Ovary (tissue), 9 donors: Measurements from ENCODE around the gene BAG5. TPM values are rescaled to one million over a fixed set of nuclear protein-coding genes. Genes with fewer than 3 reads are reported as not detected.

Source experiments
- DNase-seq, 5 donors: peaks; one replicate each; pipeline ENCODE4 v3.0.0-alpha.2; 2019 to 2020
- H3K27ac ChIP-seq, 2 donors: fragments of 200-600 bp; one replicate each; pipeline versions ENCODE4 v1.5.1 to v1.8.0; 2019 to 2022
- H3K27me3 ChIP-seq: fragments of 200-600 bp; one replicate; pipeline ENCODE4 v1.8.0; 2022
- H3K36me3 ChIP-seq: fragments of 200-600 bp; sonication (generic); one replicate; pipeline ENCODE4 v1.5.1; 2019
- H3K4me1 ChIP-seq: one replicate; pipeline ENCODE4 v1.8.1; 2013; ENCODE audit warnings: mild to moderate bottlenecking, moderate library complexity; ENCODE audit not compliant: insufficient read depth
- H3K4me3 ChIP-seq: fragments of 200-600 bp; sonication (generic); one replicate; pipeline ENCODE4 v1.5.1; 2017
- H3K9me3 ChIP-seq, 2 donors: fragments of 200-600 bp in 1 of 2; sonication (generic) in 1 of 2; one replicate each; pipeline versions ENCODE4 v1.5.1 to v1.8.1; 2013 to 2019; ENCODE audit warnings: mild to moderate bottlenecking in 1 of 2, moderate library complexity in 1 of 2
- EP300 ChIP-seq: sonication (generic); formaldehyde crosslinking; IDR thresholded peaks from one replicate; pipeline ENCODE4 v1.6.1; 2017; ENCODE audit warnings: antibody characterized with exemption
- POLR2A ChIP-seq: fragments of 450-650 bp; IDR thresholded peaks from one replicate; pipeline ENCODE4 v1.6.1; 2017; ENCODE audit warnings: antibody characterized with exemption, mild to moderate bottlenecking, moderate library complexity
- WGBS, 3 donors: extraction: QIAGEN DNeasy Blood & Tissue Kit in 1 of 3; methylation state at CpG; one replicate each; pipeline versions ENCODE4 v1.1.5 to v1.1.7; 2013 to 2017; 5-methylcytosine and 5-hydroxymethylcytosine counted together
- intact Hi-C, 4 donors: fragments of 100-400 bp; cut with DNase I; formaldehyde crosslinking; loops; one replicate each; pipeline versions ENCODE4 v1.11.0 to v1.15.1; 2022 to 2023
- polyA plus RNA-seq, 2 donors: library from polyadenylated mRNA; stranded (reverse); fragments of 200-250 nt in 1 of 2; fragments of 350-450 nt in 1 of 2; fragmentation: Illumina TruSeq in 1 of 2; extraction: RNeasy Lipid Tissue Mini Kit (QIAGEN cat#74804) in 1 of 2; gene quantifications; one replicate each; pipeline ENCODE4 v1.2.3, GENCODE V29; 2013 to 2014
- total RNA-seq, 7 donors: library from RNA; depleted of rRNA in 2 of 7; stranded (reverse); fragments of >200 nt in 2 of 7; fragmentation: NEBNext Ultra II Directional in 3 of 7; extraction: Animal tissue kit (Norgen Biotek cat#: 25700) in 3 of 7; gene quantifications; one replicate each; pipeline versions ENCODE4 v1.1.0 to v1.2.4, GENCODE V29; 2016 to 2023
- TF ChIP-seq, protein P1 (sequence below), 3 donors: fragments of 450-650 bp in 2 of 3; fragments of 200-600 bp in 1 of 3; IDR thresholded peaks; one replicate each; pipeline versions ENCODE4 v1.5.1 to v1.8.0; 2016 to 2022; ENCODE audit warnings: antibody characterized with exemption in 3 of 3, mild to moderate bottlenecking in 1 of 3
- donor health status: DM: no; HTN: no; CAD: no; lungs with moderate emphysema.
- donor health status: DM: no; HTN: no; CAD: no.
- donor health status: Bipolar disorder and iron deficiency.
- donor health status: DM: yes; HTN: yes; CAD: no.
- donor health status: DM: no; HTN: no; CAD: no.
- donor health status: DM: yes; HTN: yes; CAD: no.

Gene BAG5
- total and polyA plus RNA-seq, 9 donors, result 9.8 to 29.1 (median 24.4) TPM

DNA sequence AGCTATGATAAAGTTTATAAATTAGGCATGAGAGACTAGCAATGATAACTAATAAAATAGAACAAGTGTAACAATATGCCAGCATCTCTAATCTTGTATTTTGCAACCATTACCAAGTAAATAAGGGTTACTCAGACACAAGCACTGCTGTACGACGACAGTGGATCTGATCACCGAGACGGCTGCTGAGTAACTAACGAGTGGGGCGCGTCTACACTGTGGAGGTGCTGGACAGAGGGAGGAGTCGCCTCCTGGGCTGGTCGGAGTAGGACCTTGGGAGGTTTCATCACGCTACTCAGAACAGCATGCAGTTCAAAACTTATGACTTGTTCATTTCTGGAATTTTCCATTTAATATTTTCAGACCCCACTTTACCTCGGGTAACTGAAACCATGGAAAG is 18.7 kb upstream of the BAG5 start:
- TF ChIP-seq, protein P1, sequence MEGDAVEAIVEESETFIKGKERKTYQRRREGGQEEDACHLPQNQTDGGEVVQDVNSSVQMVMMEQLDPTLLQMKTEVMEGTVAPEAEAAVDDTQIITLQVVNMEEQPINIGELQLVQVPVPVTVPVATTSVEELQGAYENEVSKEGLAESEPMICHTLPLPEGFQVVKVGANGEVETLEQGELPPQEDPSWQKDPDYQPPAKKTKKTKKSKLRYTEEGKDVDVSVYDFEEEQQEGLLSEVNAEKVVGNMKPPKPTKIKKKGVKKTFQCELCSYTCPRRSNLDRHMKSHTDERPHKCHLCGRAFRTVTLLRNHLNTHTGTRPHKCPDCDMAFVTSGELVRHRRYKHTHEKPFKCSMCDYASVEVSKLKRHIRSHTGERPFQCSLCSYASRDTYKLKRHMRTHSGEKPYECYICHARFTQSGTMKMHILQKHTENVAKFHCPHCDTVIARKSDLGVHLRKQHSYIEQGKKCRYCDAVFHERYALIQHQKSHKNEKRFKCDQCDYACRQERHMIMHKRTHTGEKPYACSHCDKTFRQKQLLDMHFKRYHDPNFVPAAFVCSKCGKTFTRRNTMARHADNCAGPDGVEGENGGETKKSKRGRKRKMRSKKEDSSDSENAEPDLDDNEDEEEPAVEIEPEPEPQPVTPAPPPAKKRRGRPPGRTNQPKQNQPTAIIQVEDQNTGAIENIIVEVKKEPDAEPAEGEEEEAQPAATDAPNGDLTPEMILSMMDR (IDR thresholded peaks at IDR 0.05), result no peak
- TF ChIP-seq EP300 (no peak), POLR2A (no peak)
- H3K36me3 ChIP-seq, result no peaks in the 10 kb centered on the region
- H3K27ac ChIP-seq, result no peak overlapping the region
- DNase-seq, result no peak
- no peaks in the 10 kb centered on the region for H3K9me3 ChIP-seq
- WGBS, 3 donors, result 83 to 88% (median 85%) methylated on average over 11 of the region's 11 CpGs
- H3K4me1 ChIP-seq, result peaks cover 6% of the 10 kb centered on the region
- no peaks in the 10 kb centered on the region for H3K27me3 ChIP-seq
- intact Hi-C loops, result no loop called here
- H3K4me3 ChIP-seq, result no peak overlapping the region

DNA sequence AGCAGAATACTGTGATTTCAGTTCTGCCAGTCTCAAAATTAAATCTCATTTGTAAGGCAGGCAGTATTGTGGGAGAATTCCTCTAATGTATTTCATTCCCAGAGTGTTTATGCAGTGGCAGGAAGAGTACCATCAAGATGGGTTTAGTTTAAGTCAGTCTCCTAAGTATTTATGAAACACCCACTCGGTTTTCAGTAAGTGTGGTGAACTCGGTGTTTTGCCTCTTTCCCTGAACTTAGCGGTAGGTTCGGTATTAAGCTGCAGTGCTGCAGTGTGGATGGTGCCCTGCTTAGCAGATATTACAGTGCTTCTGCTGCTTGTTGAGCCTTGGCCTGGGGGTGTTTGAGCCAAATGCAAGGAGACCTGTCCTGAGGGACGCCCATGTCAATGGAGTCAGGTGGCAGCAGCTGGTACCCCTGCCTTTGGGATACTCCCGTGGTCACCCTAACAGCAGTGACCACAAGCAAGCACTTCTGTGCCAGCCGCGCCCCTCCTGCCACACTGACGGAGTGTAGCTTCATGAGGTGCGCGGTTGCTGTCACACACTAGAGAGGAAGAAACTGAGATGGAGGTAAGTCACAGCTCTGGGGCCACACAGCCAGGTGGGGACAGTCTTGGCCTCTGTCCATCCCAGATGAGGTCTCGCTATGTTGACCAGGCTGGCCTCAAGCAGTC is 16.1 kb upstream of the BAG5 start:
- intact Hi-C loops, result loop anchor here in 1 of 4 donors (10.0 kb wide), 2 partner anchors 156 to 336 kb away; no protein-coding TSS in a partner anchor
- H3K36me3 ChIP-seq, result no peaks in the 10 kb centered on the region
- 83 to 91% (median 85%) methylated on average over 12 of the region's 12 CpGs for WGBS, 3 donors

DNA sequence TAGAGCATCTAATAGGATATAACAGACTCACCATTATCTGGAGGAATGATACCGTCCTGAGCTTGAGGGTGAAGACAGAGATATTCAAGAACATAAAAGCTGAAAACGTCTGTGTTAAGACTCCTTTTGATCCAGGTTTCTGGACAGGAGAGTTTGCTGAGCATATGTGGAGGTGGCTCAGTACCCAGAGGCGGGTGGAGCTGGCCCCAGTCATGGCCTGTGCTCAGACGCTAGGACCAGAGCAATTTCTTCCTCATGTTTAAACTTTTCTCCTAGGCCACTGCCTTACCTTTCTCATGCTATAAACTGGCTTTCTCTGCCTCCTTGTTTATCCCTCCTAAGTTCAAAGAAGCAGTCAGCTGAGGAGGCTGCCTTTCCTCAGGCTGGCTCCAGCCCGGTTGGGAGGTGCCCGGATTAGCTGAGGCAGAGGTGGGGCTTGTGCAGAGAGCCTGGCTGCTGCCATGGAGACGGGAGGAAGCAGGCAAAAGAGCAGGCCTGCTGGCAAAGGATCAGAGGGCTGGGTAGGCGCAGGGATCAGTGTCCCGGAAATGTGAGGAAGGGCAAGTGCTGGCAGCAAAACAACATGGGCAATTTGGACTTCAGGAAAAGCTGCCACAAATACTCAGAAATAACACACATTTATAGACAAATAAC is 14.0 kb upstream of the BAG5 start:
- no peaks in the 10 kb centered on the region for H3K36me3 ChIP-seq
- DNase-seq, result peak; percentile 85 to 92 (median 90)
- 12 to 15% (median 12%) methylated on average over 9 of the region's 9 CpGs for WGBS, 3 donors
- H3K27me3 ChIP-seq, result no peaks in the 10 kb centered on the region
- H3K4me1 ChIP-seq, result peaks cover 6% of the 10 kb centered on the region
- H3K9me3 ChIP-seq, result no peaks in the 10 kb centered on the region
- TF ChIP-seq, protein P1 (IDR thresholded peaks at IDR 0.05), result no peak
- no peak for TF ChIP-seq EP300
- no peak for TF ChIP-seq POLR2A
- peak overlapping the region in 1 of 2 donors; percentile 60 for H3K27ac ChIP-seq
- H3K4me3 ChIP-seq, result no peak overlapping the region
- intact Hi-C loops, result loop anchor here in 1 of 4 donors (10.0 kb wide), 2 partner anchors 158 to 338 kb away; no protein-coding TSS in a partner anchor

More for the DNA sequence above, 16.1 kb upstream of the BAG5 start:
- Histone ChIP-seq H3K4me3 (no peak overlapping the region), H3K27me3 (no peaks in the 10 kb centered on the region), H3K9me3 (no peaks in the 10 kb centered on the region), H3K4me1 (peaks cover 6% of the 10 kb centered on the region), H3K27ac (no peak overlapping the region)
- TF ChIP-seq, protein P1 (IDR thresholded peaks at IDR 0.05), result no peak
- TF ChIP-seq POLR2A, result no peak
- no peak for TF ChIP-seq EP300
- no peak for DNase-seq

DNA sequence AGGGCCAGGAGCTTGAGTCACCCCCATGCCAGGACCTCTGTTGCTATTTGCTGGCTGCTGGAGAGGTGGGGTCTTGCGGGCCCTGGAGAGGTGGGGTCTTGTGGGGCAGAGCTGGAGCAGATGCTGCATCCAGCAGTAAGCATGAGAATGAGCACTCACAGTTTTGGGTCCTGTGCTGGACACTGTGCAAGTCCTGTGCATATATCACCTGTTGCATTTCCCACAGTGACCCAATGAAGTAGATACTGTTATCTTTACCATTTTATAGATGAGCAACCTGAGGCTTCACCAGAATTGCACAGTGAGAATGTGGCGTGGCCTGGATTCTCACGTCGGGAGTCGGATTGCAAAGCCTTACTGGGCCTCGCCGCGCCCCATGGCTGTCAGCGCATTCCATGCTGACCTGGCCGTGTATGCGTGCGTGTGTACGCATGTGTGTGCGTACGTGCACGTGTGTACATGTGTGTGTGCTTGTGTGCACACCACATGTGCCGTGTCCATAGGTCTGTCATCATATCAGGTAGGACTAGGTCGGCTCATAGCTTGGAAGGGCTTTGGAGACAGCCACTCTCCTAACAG is 12.3 kb upstream of the BAG5 start:
- H3K27me3 ChIP-seq, result no peaks in the 10 kb centered on the region
- TF ChIP-seq EP300 (no peak), POLR2A (no peak)
- TF ChIP-seq, protein P1 (IDR thresholded peaks at IDR 0.05), result no peak
- no peaks in the 10 kb centered on the region for H3K36me3 ChIP-seq
- intact Hi-C loops, result loop anchor here in 1 of 4 donors (10.0 kb wide), 2 partner anchors 160 to 340 kb away; no protein-coding TSS in a partner anchor
- H3K4me1 ChIP-seq, result peaks cover 6% of the 10 kb centered on the region
- no peak overlapping the region for H3K4me3 ChIP-seq
- no peak overlapping the region for H3K27ac ChIP-seq
- DNase-seq, result no peak
- no peaks in the 10 kb centered on the region for H3K9me3 ChIP-seq
- WGBS, 3 donors, result 91 to 93% (median 93%) methylated on average over 18 of the region's 18 CpGs
